ENCODE results near the gene CYRIA.
A peak's percentile ranks its signal among the peaks of the same experiment; 100 is the strongest.

Gene CYRIA

GRCh38 chr2:16665748-16666448, at the start of gene CYRIA:
TSS of gene CYRIA (minus strand) at chr2:16665834. CDS start at chr2:16588119, 77,715 bp downstream.
- DNase-seq: peak; percentile 42

GRCh38 chr2:16713011-16713423, 47.4 kb upstream of the CYRIA start:
- DNase-seq: no peak

GRCh38 chr2:16709769-16710168, 44.1 kb upstream of the CYRIA start:
- no peak for DNase-seq

- no peak for DNase-seq
Observed at GRCh38 chr2:16708173-16708572, 42.5 kb upstream of the CYRIA start.

- DNase-seq: no peak
Observed at GRCh38 chr2:16707014-16707623, 41.5 kb upstream of the CYRIA start.

- DNase-seq: no peak
Observed at GRCh38 chr2:16700551-16701259, 35.1 kb upstream of the CYRIA start.

- no peak for DNase-seq
Observed at GRCh38 chr2:16693854-16694253, 28.2 kb upstream of the CYRIA start.

GRCh38 chr2:16691261-16691660, 25.6 kb upstream of the CYRIA start:
- DNase-seq: no peak

GRCh38 chr2:16687955-16688354, 22.3 kb upstream of the CYRIA start:
- DNase-seq: no peak

GRCh38 chr2:16687222-16687621, 21.6 kb upstream of the CYRIA start:
- no peak for DNase-seq

GRCh38 chr2:16686641-16687040, 21.0 kb upstream of the CYRIA start:
- no peak for DNase-seq

- DNase-seq: no peak
Observed at GRCh38 chr2:16685340-16685715, 19.7 kb upstream of the CYRIA start.

GRCh38 chr2:16684676-16685339, 19.2 kb upstream of the CYRIA start:
- no peak for DNase-seq

- no peak for DNase-seq
Observed at GRCh38 chr2:16683576-16683975, 17.9 kb upstream of the CYRIA start.

GRCh38 chr2:16682431-16683118, 16.9 kb upstream of the CYRIA start:
- no peak for DNase-seq

- no peak for DNase-seq
Observed at GRCh38 chr2:16680781-16681180, 15.1 kb upstream of the CYRIA start.

GRCh38 chr2:16680304-16680703, 14.7 kb upstream of the CYRIA start:
- no peak for DNase-seq

GRCh38 chr2:16678964-16679363, 13.3 kb upstream of the CYRIA start:
- DNase-seq: no peak

- DNase-seq: no peak
Observed at GRCh38 chr2:16677875-16678274, 12.2 kb upstream of the CYRIA start.

GRCh38 chr2:16675781-16676180, 10.1 kb upstream of the CYRIA start:
- DNase-seq: no peak

- no peak for DNase-seq
Observed at GRCh38 chr2:16674154-16674553, 8.5 kb upstream of the CYRIA start.

GRCh38 chr2:16671760-16672159, 6.1 kb upstream of the CYRIA start:
- DNase-seq: no peak

GRCh38 chr2:16669388-16669787, 3.8 kb upstream of the CYRIA start:
- DNase-seq: no peak
